Liver (tissue), 9 donors: Measurements from ENCODE around the gene MTIF3. TPM values are rescaled to one million over a fixed set of nuclear protein-coding genes. Genes with fewer than 3 reads are reported as not detected.

ENCODE experiments used
- DNase-seq: peaks from one replicate; pipeline ENCODE4 v3.0.0-alpha.2; 2017; ENCODE audit warnings: low spot score
- H3K27ac ChIP-seq, 2 donors: one replicate each; pipeline ENCODE4 v1.7.0; 2013; ENCODE audit warnings: inconsistent platforms in 2 of 2, low read length in 2 of 2, control low read depth in 1 of 2, low read depth in 1 of 2, mild to moderate bottlenecking in 1 of 2
- H3K27me3 ChIP-seq, 4 donors: one replicate each; pipeline versions ENCODE4 v1.6.1 to v1.7.0; 2013; ENCODE audit warnings: low read length in 3 of 4, inconsistent platforms in 1 of 4, mild to moderate bottlenecking in 1 of 4, moderate library complexity in 1 of 4; ENCODE audit not compliant: control insufficient read depth in 4 of 4, insufficient read depth in 4 of 4
- H3K36me3 ChIP-seq, 4 donors: one replicate each; pipeline versions ENCODE4 v1.6.1 to v1.7.0; 2013; ENCODE audit warnings: low read length in 3 of 4, mild to moderate bottlenecking in 3 of 4, low read depth in 1 of 4, moderate library complexity in 1 of 4; ENCODE audit not compliant: control insufficient read depth in 4 of 4, insufficient read depth in 3 of 4
- H3K4me1 ChIP-seq, 4 donors: one replicate each; pipeline versions ENCODE4 v1.6.1 to v1.7.0; 2013; ENCODE audit warnings: low read length in 3 of 4, mild to moderate bottlenecking in 3 of 4, moderate library complexity in 1 of 4; ENCODE audit not compliant: control insufficient read depth in 4 of 4, insufficient read depth in 4 of 4
- H3K4me3 ChIP-seq, 3 donors: one replicate each; pipeline versions ENCODE4 v1.6.1 to v1.7.0; 2013; ENCODE audit warnings: low read length in 3 of 3, control low read depth in 1 of 3, low read depth in 1 of 3, mild to moderate bottlenecking in 1 of 3
- H3K9ac ChIP-seq, 2 donors: one replicate each; pipeline ENCODE4 v1.7.0; 2013; ENCODE audit warnings: low read length in 2 of 2, mild to moderate bottlenecking in 2 of 2, moderate library complexity in 2 of 2, control low read depth in 1 of 2, low read depth in 1 of 2
- H3K9me3 ChIP-seq, 4 donors: one replicate each; pipeline versions ENCODE4 v1.6.1 to v1.7.0; 2013; ENCODE audit warnings: low read length in 3 of 4; ENCODE audit not compliant: control insufficient read depth in 4 of 4
- CTCF ChIP-seq: fragments of 150-350 bp; IDR thresholded peaks from 2 replicates; pipeline ENCODE4 v1.5.1; 2017; ENCODE audit warnings: improper control_type of control experiment, low read depth, low read length; ENCODE audit not compliant: missing input control
- EGR1 ChIP-seq, 2 donors: IDR thresholded peaks; 2 replicates each; pipeline ENCODE4 v1.6.1; 2016 to 2018; ENCODE audit warnings: antibody characterized with exemption in 2 of 2, low read depth in 2 of 2
- FOXA1 ChIP-seq: IDR thresholded peaks from 2 replicates; pipeline ENCODE4 v1.6.1; 2016; ENCODE audit warnings: antibody characterized with exemption
- FOXA2 ChIP-seq: IDR thresholded peaks from 2 replicates; pipeline ENCODE4 v1.6.1; 2016; ENCODE audit warnings: antibody characterized with exemption
- GABPA ChIP-seq, 2 donors: IDR thresholded peaks in 1 of 2; conservative IDR thresholded peaks in 1 of 2; 2 replicates each; pipeline ENCODE4 v1.6.1; 2016; ENCODE audit warnings: antibody characterized with exemption in 2 of 2, mild to moderate bottlenecking in 1 of 2, moderate library complexity in 1 of 2
- HNF4A ChIP-seq, 2 donors: conservative IDR thresholded peaks; 2 replicates each; pipeline ENCODE4 v1.6.1; 2016; ENCODE audit warnings: antibody characterized with exemption in 2 of 2, mild to moderate bottlenecking in 2 of 2
- HNF4G ChIP-seq: IDR thresholded peaks from 2 replicates; pipeline ENCODE4 v1.6.1; 2016; ENCODE audit warnings: antibody characterized with exemption
- JUND ChIP-seq, 2 donors: IDR thresholded peaks; 2 replicates each; pipeline ENCODE4 v1.6.1; 2016; ENCODE audit warnings: antibody characterized with exemption in 2 of 2
- MAX ChIP-seq: IDR thresholded peaks from 2 replicates; pipeline ENCODE4 v1.6.1; 2016; ENCODE audit warnings: antibody characterized with exemption
- NR2F2 ChIP-seq: IDR thresholded peaks from 2 replicates; pipeline ENCODE4 v1.6.1; 2016; ENCODE audit warnings: antibody characterized with exemption
- RAD21 ChIP-seq, 2 donors: IDR thresholded peaks; 2 replicates each; pipeline ENCODE4 v1.6.1; 2016; ENCODE audit warnings: antibody characterized with exemption in 2 of 2, mild to moderate bottlenecking in 2 of 2
- RXRA ChIP-seq, 2 donors: IDR thresholded peaks; 2 replicates each; pipeline ENCODE4 v1.6.1; 2017 to 2018; ENCODE audit warnings: antibody characterized with exemption in 2 of 2, mild to moderate bottlenecking in 1 of 2
- SP1 ChIP-seq: IDR thresholded peaks from 2 replicates; pipeline ENCODE4 v1.6.1; 2018; ENCODE audit warnings: antibody characterized with exemption, mild to moderate bottlenecking
- TAF1 ChIP-seq: conservative IDR thresholded peaks from 2 replicates; pipeline ENCODE4 v1.6.1; 2016; ENCODE audit warnings: antibody characterized with exemption, mild to moderate bottlenecking
- YY1 ChIP-seq: IDR thresholded peaks from 2 replicates; pipeline ENCODE4 v1.6.1; 2016; ENCODE audit warnings: antibody characterized with exemption, mild to moderate bottlenecking
- WGBS: extraction: QIAGEN DNeasy Blood & Tissue Kit; methylation state at CpG from one replicate; pipeline ENCODE4 v1.1.7; 2013; 5-methylcytosine and 5-hydroxymethylcytosine counted together
- polyA plus RNA-seq, 2 donors: library from polyadenylated mRNA; stranded (reverse) in 1 of 2; unstranded in 1 of 2; fragments of 200-250 nt in 1 of 2; fragments of >200 nt in 1 of 2; fragmentation: Nextera tagmentation in 1 of 2; extraction: Ambion mirVana in 1 of 2; gene quantifications; one replicate each; pipeline versions ENCODE4 v1.2.1 to v1.2.3, GENCODE V29; 2013 to 2015
- total RNA-seq, 2 donors: library from RNA; depleted of rRNA; stranded (reverse); fragments of >200 nt; gene quantifications; one replicate each; pipeline ENCODE4 v1.2.3, GENCODE V29; 2014
- TF ChIP-seq, protein P1 (sequence below): IDR thresholded peaks from 2 replicates; pipeline ENCODE4 v1.6.1; 2016; ENCODE audit warnings: antibody characterized with exemption, mild to moderate bottlenecking
- TF ChIP-seq, protein P2 (sequence below): IDR thresholded peaks from 2 replicates; pipeline ENCODE4 v1.6.1; 2016; ENCODE audit warnings: antibody characterized with exemption
- TF ChIP-seq, protein P3 (sequence below): IDR thresholded peaks from 2 replicates; pipeline ENCODE4 v1.6.1; 2016; ENCODE audit warnings: antibody characterized with exemption
- donor health status: healthy.
- donor health status: healthy.
- donor health status: healthy.
- donor health status: healthy.
- donor health status: healthy.

Gene MTIF3
- total and polyA plus RNA-seq, 4 donors = 28.0 to 62.1 (median 32.8) TPM

DNA sequence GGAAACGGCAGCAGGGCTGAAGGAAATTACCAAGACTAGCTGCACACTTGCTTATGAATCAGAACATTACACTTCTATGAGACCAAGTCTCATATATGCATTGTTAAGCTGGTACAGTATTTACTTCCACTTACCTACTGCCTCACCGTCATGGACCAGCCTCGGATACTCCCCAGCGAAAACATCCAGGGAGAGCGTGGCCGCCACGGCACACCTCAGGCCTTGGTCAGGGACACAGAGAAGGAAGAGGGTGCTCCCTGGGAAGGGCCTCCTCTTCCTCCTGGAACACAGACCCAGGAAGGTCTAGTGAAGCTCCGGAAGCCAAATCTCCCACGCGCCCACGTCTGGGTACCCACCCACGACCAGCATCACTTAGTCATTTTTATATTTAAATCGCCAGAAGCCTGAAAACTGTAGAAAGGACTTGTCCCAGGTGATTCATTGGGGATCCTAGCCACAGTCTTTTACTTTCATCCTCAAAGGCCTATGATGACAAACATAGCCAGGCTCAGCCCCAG is 24.4 kb upstream of the MTIF3 start:
- Histone ChIP-seq H3K27ac (no peak overlapping the region), H3K4me3 (no peak overlapping the region), H3K9me3 (no peaks in the 10 kb centered on the region), H3K27me3 (no peaks in the 10 kb centered on the region), H3K36me3 (no peaks in the 10 kb centered on the region), H3K9ac (no peak overlapping the region), H3K4me1 (no peaks in the 10 kb centered on the region)
- 94% methylated on average over 13 of the region's 13 CpGs for WGBS
- no peak for TF ChIP-seq JUND (IDR thresholded peaks at IDR 0.05)
- no peak for TF ChIP-seq SP1
- no peak for TF ChIP-seq MAX
- no peak for TF ChIP-seq EGR1 (IDR thresholded peaks at IDR 0.05; ENCODE audit: low read depth in 2 of 2)
- no peak for TF ChIP-seq RXRA (IDR thresholded peaks at IDR 0.05)
- no peak for TF ChIP-seq GABPA (IDR thresholded peaks at IDR 0.05 in 1 of 2, conservative IDR thresholded peaks at IDR 0.05 in 1 of 2)
- TF ChIP-seq TAF1 = no peak
- no peak for TF ChIP-seq CTCF
- DNase-seq = no peak

GRCh38 chr13:27472941-27473340 is 22.6 kb upstream of the MTIF3 start:
- no peaks in the 10 kb centered on the region for H3K9me3 ChIP-seq
- TF ChIP-seq HNF4A (conservative IDR thresholded peaks at IDR 0.05) = no peak
- no peak for DNase-seq
- H3K36me3 ChIP-seq = no peaks in the 10 kb centered on the region
- WGBS = 93% methylated on average over 3 of the region's 3 CpGs
- no peaks in the 10 kb centered on the region for H3K27me3 ChIP-seq
- no peaks in the 10 kb centered on the region for H3K4me1 ChIP-seq
- H3K4me3 ChIP-seq = no peak overlapping the region
- H3K9ac ChIP-seq = no peak overlapping the region
- H3K27ac ChIP-seq = no peak overlapping the region

DNA sequence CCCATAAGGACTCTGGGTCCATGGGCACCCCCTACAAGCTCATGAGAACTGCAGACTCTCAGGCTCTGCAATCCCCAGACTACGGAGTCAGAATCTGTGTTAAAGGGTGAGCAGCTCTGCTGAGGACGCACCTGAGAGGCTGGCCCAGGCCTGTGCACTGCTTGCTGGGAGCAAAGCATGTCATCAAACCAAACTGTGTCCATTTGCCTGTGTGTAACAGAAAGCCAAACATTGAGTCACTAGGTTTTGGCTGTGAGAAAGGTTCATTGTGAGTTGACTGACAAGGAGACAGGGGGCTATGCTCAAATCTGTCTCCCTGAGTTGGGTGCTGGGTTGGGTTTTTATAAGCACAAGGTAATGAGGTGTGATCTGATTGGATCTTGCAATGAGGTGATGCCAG is 22.1 kb upstream of the MTIF3 start:
- no peak for DNase-seq
- H3K4me1 ChIP-seq = no peaks in the 10 kb centered on the region
- no peaks in the 10 kb centered on the region for H3K36me3 ChIP-seq
- H3K27ac ChIP-seq = no peak overlapping the region
- no peaks in the 10 kb centered on the region for H3K9me3 ChIP-seq
- no peak overlapping the region for H3K9ac ChIP-seq
- 91% methylated on average over 2 of the region's 2 CpGs for WGBS
- no peaks in the 10 kb centered on the region for H3K27me3 ChIP-seq
- no peak overlapping the region for H3K4me3 ChIP-seq
- TF ChIP-seq FOXA1 (no peak), NR2F2 (no peak), SP1 (no peak), FOXA2 (no peak), RXRA (IDR thresholded peaks at IDR 0.05) (no peak), HNF4G (no peak), TAF1 (no peak), RAD21 (IDR thresholded peaks at IDR 0.05) (no peak), HNF4A (conservative IDR thresholded peaks at IDR 0.05) (no peak), GABPA (IDR thresholded peaks at IDR 0.05 in 1 of 2, conservative IDR thresholded peaks at IDR 0.05 in 1 of 2) (no peak), YY1 (no peak), CTCF (no peak), JUND (IDR thresholded peaks at IDR 0.05) (no peak), EGR1 (IDR thresholded peaks at IDR 0.05; ENCODE audit: low read depth in 2 of 2) (no peak)
- TF ChIP-seq, protein P1, sequence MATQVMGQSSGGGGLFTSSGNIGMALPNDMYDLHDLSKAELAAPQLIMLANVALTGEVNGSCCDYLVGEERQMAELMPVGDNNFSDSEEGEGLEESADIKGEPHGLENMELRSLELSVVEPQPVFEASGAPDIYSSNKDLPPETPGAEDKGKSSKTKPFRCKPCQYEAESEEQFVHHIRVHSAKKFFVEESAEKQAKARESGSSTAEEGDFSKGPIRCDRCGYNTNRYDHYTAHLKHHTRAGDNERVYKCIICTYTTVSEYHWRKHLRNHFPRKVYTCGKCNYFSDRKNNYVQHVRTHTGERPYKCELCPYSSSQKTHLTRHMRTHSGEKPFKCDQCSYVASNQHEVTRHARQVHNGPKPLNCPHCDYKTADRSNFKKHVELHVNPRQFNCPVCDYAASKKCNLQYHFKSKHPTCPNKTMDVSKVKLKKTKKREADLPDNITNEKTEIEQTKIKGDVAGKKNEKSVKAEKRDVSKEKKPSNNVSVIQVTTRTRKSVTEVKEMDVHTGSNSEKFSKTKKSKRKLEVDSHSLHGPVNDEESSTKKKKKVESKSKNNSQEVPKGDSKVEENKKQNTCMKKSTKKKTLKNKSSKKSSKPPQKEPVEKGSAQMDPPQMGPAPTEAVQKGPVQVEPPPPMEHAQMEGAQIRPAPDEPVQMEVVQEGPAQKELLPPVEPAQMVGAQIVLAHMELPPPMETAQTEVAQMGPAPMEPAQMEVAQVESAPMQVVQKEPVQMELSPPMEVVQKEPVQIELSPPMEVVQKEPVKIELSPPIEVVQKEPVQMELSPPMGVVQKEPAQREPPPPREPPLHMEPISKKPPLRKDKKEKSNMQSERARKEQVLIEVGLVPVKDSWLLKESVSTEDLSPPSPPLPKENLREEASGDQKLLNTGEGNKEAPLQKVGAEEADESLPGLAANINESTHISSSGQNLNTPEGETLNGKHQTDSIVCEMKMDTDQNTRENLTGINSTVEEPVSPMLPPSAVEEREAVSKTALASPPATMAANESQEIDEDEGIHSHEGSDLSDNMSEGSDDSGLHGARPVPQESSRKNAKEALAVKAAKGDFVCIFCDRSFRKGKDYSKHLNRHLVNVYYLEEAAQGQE = no peak
- TF ChIP-seq, protein P2, sequence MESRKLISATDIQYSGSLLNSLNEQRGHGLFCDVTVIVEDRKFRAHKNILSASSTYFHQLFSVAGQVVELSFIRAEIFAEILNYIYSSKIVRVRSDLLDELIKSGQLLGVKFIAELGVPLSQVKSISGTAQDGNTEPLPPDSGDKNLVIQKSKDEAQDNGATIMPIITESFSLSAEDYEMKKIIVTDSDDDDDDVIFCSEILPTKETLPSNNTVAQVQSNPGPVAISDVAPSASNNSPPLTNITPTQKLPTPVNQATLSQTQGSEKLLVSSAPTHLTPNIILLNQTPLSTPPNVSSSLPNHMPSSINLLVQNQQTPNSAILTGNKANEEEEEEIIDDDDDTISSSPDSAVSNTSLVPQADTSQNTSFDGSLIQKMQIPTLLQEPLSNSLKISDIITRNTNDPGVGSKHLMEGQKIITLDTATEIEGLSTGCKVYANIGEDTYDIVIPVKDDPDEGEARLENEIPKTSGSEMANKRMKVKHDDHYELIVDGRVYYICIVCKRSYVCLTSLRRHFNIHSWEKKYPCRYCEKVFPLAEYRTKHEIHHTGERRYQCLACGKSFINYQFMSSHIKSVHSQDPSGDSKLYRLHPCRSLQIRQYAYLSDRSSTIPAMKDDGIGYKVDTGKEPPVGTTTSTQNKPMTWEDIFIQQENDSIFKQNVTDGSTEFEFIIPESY = no peak
- TF ChIP-seq, protein P3, sequence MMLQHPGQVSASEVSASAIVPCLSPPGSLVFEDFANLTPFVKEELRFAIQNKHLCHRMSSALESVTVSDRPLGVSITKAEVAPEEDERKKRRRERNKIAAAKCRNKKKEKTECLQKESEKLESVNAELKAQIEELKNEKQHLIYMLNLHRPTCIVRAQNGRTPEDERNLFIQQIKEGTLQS = no peak
